ENCODE measurements around the gene MRPL55.

DNA sequence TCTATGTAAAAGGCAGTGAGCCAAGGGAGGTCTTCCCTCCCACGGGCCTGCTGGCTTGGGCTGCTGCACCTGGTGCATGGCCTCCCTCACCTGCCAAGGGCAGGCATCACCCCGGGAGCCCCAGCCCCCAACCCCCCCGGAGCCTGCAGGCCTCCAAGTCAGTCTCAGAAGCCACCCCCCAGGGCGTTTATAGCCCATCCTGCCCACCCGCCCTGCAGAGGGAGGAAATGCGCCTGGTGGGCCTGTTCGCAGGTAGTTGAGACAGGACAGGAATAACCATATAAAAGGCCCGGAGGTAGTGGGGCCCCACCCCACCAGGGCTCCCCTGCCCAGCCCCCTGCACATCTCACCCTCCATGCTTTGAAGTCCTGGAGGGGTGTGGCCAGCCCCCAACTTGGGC is 44.8 kb downstream of the MRPL55 start:
- TF ChIP-seq, protein P1, sequence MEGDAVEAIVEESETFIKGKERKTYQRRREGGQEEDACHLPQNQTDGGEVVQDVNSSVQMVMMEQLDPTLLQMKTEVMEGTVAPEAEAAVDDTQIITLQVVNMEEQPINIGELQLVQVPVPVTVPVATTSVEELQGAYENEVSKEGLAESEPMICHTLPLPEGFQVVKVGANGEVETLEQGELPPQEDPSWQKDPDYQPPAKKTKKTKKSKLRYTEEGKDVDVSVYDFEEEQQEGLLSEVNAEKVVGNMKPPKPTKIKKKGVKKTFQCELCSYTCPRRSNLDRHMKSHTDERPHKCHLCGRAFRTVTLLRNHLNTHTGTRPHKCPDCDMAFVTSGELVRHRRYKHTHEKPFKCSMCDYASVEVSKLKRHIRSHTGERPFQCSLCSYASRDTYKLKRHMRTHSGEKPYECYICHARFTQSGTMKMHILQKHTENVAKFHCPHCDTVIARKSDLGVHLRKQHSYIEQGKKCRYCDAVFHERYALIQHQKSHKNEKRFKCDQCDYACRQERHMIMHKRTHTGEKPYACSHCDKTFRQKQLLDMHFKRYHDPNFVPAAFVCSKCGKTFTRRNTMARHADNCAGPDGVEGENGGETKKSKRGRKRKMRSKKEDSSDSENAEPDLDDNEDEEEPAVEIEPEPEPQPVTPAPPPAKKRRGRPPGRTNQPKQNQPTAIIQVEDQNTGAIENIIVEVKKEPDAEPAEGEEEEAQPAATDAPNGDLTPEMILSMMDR (IDR thresholded peaks at IDR 0.05; ENCODE audit: low read depth, low read length) = no peak
- TF ChIP-seq POLR2A (IDR thresholded peaks at IDR 0.05; ENCODE audit: extremely low read depth, insufficient read length) (no peak), MYC (IDR thresholded peaks at IDR 0.05; ENCODE audit: low read depth, low read length) (no peak)
- TF ChIP-seq, protein P2, sequence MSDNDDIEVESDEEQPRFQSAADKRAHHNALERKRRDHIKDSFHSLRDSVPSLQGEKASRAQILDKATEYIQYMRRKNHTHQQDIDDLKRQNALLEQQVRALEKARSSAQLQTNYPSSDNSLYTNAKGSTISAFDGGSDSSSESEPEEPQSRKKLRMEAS (IDR thresholded peaks at IDR 0.05; ENCODE audit: low read depth, low read length) = no peak
